ENCODE results near the gene ZSCAN12.

The ZSCAN12 gene

DNA sequence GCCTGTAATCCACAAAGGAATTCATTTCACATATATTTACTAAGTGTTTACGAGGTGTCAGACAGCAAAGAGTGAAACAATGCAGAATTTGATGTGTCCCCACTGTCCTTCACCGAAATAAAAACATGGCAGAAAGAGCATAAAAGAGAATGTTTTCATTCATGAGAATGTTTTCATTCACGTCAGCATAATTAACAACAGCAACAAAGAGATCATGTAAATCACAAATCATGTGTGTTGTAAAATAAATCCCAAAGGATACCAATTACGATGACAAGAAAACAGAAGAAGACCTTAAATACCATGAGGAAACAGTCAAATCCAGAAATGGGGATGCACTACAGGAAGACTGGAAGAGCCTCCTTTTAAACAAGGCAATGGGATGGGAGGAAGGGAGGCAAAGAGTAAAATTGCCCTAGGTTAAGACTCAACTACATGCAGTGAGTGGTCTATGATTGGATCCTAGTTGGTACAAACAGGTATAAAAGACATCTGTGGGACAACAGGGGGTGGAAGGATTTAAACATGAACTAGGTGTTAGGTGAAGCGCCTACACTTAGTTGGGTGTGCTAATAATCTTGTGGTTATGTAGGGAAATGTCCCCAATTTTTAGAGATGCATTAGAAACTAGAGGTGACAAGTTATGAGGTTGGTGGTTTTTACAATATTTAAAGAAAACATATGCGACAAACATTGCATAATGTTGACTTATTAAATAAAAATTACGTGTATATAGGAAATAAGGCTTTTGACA, 65.1 kb downstream of the ZSCAN12 start:
- TF ChIP-seq GATA3 (IDR thresholded peaks at IDR 0.05; ENCODE audit: low read depth, low read length) (no peak), GATA2 (IDR thresholded peaks at IDR 0.05; ENCODE audit: low read depth, low read length) (no peak)

GRCh38 chr6:28333599-28334018, 65.9 kb downstream of the ZSCAN12 start:
- TF ChIP-seq GATA2 (IDR thresholded peaks at IDR 0.05; ENCODE audit: low read depth, low read length), result no peak
- TF ChIP-seq GATA3 (IDR thresholded peaks at IDR 0.05; ENCODE audit: low read depth, low read length), result no peak

- TF ChIP-seq GATA2 (IDR thresholded peaks at IDR 0.05; ENCODE audit: low read depth, low read length), result no peak
- no peak for TF ChIP-seq GATA3 (IDR thresholded peaks at IDR 0.05; ENCODE audit: low read depth, low read length)
Observed at GRCh38 chr6:28333047-28333446, 66.5 kb downstream of the ZSCAN12 start.

DNA sequence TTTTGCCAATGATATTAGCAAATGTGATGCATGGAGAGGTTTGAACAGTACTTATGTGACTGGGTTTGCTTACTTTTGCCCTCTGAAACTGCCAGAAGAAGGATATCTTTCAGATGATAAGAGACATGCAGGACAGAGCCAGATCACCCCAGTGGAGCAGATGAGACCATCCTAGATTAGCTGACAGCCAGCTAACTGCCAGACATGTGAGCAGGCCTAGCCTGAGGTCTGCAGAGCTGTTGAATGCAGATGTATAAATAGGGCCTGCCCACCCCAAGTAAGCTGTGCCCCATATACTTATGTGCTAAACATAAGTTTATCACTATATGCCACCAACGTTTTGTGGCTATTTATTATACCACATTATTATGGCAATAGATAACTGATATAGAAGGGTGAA, 69.5 kb downstream of the ZSCAN12 start:
- TF ChIP-seq GATA3 (IDR thresholded peaks at IDR 0.05; ENCODE audit: low read depth, low read length) (no peak), GATA2 (IDR thresholded peaks at IDR 0.05; ENCODE audit: low read depth, low read length) (no peak)

All from SH-SY5Y (cell line).